Effector memory CD4-positive, alpha-beta T cell (primary cell): ENCODE data around the gene CD4.

Source experiments
- DNase-seq, 3 donors: peaks; one replicate each; pipeline ENCODE4 v3.0.0-alpha.2; 2020
- H3K27ac ChIP-seq: 2 replicates; pipeline ENCODE4 v1.7.0; 2013; ENCODE audit warnings: mild to moderate bottlenecking, low read length, moderate library complexity; ENCODE audit not compliant: insufficient read depth, poor library complexity, severe bottlenecking
- H3K27me3 ChIP-seq: replicated peaks from 2 replicates; pipeline ENCODE4 v1.7.0; 2013; ENCODE audit warnings: mild to moderate bottlenecking, low read length; ENCODE audit not compliant: insufficient read depth, control insufficient read depth, poor library complexity, severe bottlenecking
- H3K36me3 ChIP-seq: 2 replicates; pipeline ENCODE4 v1.7.0; 2013; ENCODE audit warnings: mild to moderate bottlenecking, low read length, moderate library complexity; ENCODE audit not compliant: control insufficient read depth, insufficient read depth
- H3K4me1 ChIP-seq: 2 replicates; pipeline ENCODE4 v1.7.0; 2013; ENCODE audit warnings: low read length, mild to moderate bottlenecking; ENCODE audit not compliant: control insufficient read depth, insufficient read depth, poor library complexity, severe bottlenecking
- H3K4me3 ChIP-seq: 2 replicates; pipeline ENCODE4 v1.7.0; 2013; ENCODE audit warnings: low read length, low read depth, mild to moderate bottlenecking; ENCODE audit not compliant: insufficient read depth, poor library complexity, severe bottlenecking
- H3K9me3 ChIP-seq: 2 replicates; pipeline ENCODE4 v1.7.0; 2013; ENCODE audit warnings: mild to moderate bottlenecking, low read length, moderate library complexity; ENCODE audit not compliant: control insufficient read depth

Gene CD4

DNA sequence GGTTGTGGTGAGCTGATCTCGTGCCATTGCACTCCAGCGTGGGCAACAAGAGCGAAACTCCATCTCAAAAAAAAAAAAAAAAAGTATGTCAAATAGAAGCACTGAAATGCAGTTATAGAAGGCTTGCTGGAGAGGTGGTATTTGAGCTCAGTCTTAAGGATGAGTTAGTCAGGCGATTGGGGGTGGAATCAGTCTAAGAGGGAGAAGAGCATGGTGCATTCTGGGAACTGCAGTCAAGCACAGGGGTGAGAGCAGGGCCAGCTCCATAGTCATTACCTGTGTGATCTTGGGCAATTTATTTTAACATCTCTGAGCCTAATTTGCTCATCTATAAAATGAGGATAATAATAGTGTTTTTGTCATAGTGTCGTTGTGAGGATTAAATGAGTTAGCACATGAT is 45.5 kb downstream of the CD4 start:
- Histone ChIP-seq H3K27ac (no peak overlapping the region), H3K4me1 (no peaks in the 10 kb centered on the region), H3K27me3 (no peaks in the 10 kb centered on the region), H3K9me3 (no peaks in the 10 kb centered on the region), H3K36me3 (no peaks in the 10 kb centered on the region), H3K4me3 (no peak overlapping the region)
- DNase-seq, result no peak

DNA sequence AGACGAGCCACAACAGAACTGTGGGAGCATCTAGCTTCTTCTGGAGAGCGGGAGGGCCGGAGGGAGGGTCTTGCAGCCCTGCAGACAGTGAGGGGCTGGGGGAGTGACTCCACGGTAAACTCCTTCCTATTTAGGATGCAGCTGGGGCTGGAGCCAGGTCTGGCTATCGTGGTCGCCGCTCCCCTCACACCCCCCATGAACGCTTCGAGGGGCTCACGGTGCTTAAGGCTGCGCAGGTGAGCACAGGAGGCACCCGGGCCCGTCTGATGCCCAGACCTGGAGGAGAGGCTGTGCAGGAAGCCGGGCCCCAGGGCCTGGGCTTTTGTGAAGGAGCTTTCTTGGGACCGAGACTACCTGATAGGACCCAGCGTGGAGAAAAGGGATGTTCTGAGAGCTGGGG is 47.5 kb downstream of the CD4 start:
- H3K4me3 ChIP-seq, result no peak overlapping the region
- H3K36me3 ChIP-seq, result no peaks in the 10 kb centered on the region
- H3K4me1 ChIP-seq, result no peaks in the 10 kb centered on the region
- H3K27ac ChIP-seq, result no peak overlapping the region
- DNase-seq, result no peak
- H3K9me3 ChIP-seq, result no peaks in the 10 kb centered on the region
- H3K27me3 ChIP-seq, result no peaks in the 10 kb centered on the region

DNA sequence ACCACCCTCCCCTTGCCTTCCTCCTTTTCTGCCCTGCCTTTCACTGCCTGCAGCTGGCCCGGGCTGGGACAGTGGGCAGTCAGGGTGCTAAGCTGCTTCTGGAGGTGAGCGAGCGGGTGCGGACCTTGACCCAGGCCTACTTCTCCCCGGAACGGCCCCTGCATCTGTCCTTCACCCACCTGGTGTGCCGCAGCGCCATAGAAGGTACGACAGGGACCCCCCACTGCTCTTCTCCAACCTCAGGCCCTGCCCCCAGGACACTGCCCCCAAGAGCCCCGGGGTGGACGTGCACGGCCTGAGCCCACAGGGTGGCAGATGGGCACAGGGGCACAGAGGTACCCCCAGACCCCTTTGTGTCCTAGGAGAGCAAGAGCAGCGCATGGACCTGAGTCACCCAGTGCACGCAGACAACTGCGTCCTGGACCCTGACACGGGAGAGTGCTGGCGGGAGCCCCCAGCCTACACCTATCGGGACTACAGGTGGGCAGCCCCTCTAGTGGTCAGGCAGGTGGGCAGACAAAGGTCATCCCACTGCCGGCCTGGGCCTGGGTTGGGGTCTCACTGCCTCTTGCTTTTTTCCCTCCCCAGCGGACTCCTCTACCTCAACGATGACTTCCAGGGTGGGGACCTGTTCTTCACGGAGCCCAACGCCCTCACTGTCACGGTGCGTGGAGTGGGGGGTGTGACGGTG is 48.2 kb downstream of the CD4 start:
- no peak for DNase-seq
- no peak overlapping the region for H3K4me3 ChIP-seq
- H3K27me3 ChIP-seq, result no peaks in the 10 kb centered on the region
- no peaks in the 10 kb centered on the region for H3K9me3 ChIP-seq
- no peak overlapping the region for H3K27ac ChIP-seq
- H3K36me3 ChIP-seq, result no peaks in the 10 kb centered on the region
- no peaks in the 10 kb centered on the region for H3K4me1 ChIP-seq

DNA sequence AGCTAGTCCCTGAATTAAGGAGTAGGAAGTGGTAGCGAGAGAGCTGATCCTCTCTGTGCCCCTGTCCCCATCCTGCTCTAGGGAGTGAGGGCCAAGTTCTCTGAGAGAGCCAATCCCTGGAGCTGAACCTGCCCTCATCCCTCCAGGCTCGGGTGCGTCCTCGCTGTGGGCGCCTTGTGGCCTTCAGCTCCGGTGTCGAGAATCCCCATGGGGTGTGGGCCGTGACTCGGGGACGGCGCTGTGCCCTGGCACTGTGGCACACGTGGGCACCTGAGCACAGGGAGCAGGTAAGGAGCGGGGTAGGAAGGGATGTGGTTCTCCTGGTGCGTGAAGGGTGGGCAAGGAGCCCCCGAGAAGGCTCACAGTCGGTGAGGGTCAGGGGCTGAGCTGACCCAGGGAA is 49.5 kb downstream of the CD4 start:
- Histone ChIP-seq H3K4me1 (no peaks in the 10 kb centered on the region), H3K4me3 (no peak overlapping the region), H3K27ac (no peak overlapping the region), H3K27me3 (no peaks in the 10 kb centered on the region), H3K36me3 (no peaks in the 10 kb centered on the region), H3K9me3 (no peaks in the 10 kb centered on the region)
- DNase-seq, result no peak

DNA sequence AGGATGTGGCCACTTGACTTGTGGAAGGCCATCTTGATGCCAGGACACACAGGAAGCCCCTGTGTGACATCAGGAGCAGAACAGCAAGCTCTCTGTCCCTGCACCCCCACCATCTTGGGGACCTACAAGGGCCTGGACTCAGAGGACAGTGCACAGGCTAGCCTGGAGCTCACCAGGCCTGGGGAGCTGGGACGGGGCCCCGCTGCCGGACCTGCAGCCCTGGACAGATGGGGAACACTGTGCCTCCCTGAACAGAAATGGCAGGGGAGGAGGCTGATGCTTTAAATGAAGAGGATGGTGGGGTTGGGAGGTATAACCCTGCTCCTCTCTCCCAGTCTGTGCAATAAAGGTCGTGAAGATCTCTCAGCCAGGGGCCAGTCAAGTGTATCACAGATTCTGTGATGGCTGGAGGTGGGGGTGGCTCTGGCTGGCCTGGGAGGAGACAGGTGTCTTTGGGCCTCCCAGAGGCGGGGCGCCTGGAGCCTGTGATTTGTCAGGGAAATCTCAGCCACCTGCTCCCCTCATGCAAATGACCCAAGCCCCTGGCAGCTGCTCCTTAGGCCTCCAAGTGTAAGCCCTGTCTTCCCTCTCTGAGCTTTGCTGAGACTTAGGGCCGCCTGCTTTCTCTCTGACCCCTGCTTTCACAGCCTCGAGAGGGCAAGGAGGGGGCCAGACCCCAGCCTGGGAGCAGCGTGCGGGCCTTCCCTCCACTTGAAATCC is 50.3 kb downstream of the CD4 start:
- no peak for DNase-seq
- no peaks in the 10 kb centered on the region for H3K27me3 ChIP-seq
- no peak overlapping the region for H3K4me3 ChIP-seq
- no peak overlapping the region for H3K27ac ChIP-seq
- no peaks in the 10 kb centered on the region for H3K4me1 ChIP-seq
- no peaks in the 10 kb centered on the region for H3K36me3 ChIP-seq
- H3K9me3 ChIP-seq, result no peaks in the 10 kb centered on the region

DNA sequence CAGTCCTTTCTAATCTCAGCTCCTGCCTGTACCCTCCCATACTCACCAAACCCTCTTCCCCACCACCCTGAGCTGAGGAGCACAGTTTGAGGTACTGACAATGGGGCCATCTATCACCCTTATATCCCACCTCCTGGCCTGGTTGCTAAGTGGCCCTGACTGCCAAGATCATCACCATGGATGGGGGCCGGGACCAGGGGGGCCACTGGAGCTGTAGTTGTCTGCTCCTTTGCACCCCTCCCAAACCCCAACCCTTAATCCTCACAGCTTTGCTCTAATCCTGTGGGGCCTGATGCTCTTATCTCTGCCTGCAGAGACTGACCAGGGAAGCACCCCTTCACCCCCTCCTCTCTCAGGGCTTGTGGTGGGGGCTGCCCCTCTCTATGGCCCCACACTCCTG is 51.0 kb downstream of the CD4 start:
- H3K4me1 ChIP-seq, result no peaks in the 10 kb centered on the region
- H3K4me3 ChIP-seq, result no peak overlapping the region
- no peaks in the 10 kb centered on the region for H3K27me3 ChIP-seq
- no peak for DNase-seq
- H3K27ac ChIP-seq, result no peak overlapping the region
- H3K36me3 ChIP-seq, result no peaks in the 10 kb centered on the region
- no peaks in the 10 kb centered on the region for H3K9me3 ChIP-seq

DNA sequence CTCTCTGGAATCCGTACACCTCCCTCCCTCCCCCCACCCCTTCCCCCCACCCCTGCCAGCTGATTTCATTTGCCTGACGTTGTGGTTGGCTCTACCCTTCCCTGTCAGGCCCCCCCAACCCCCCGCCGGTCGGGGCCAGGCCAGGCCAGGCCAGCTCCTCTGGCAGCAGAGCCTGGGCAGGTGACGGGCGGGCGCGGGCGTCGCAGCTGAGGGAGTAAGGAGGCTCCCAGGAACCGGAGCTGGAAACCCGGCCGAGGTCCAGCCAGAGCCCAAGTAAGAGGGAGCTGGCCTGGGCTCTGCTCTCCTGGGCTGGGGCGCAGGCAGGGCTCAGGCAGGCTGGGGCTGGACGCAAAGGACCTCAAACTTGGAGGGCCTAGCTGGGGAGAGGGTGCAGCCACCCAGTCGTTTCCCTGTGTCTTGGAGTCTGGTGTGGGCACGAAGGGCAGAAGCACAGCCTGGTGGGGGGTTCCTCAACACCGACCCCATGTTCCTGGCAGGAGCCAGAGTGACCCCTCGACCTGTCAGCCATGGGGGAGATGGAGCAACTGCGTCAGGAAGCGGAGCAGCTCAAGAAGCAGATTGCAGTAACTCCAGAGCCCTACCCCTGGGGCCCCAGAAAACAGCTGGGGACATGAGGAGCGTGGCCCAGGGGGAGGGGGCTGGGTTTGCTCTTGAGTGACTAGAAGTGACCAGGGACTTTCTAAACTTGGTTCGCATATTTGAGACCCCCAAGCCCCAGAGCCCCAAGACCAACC is 51.6 kb downstream of the CD4 start, which contains the start of gene GNB3:
GNB3 (plus strand) TSS at position 165 of the 755 bp plus-strand sequence; CDS start at position 528, 363 bp downstream.
- no peak within 1 kb of the TSS for H3K27ac ChIP-seq
- H3K4me3 ChIP-seq, result no peak within 1 kb of the TSS
- no peaks in the 10 kb centered on the region for H3K27me3 ChIP-seq
- H3K9me3 ChIP-seq, result no peaks in the 10 kb centered on the region
- H3K36me3 ChIP-seq, result no peaks in the 10 kb centered on the region
- H3K4me1 ChIP-seq, result no peaks in the 10 kb centered on the region
- no peak for DNase-seq

DNA sequence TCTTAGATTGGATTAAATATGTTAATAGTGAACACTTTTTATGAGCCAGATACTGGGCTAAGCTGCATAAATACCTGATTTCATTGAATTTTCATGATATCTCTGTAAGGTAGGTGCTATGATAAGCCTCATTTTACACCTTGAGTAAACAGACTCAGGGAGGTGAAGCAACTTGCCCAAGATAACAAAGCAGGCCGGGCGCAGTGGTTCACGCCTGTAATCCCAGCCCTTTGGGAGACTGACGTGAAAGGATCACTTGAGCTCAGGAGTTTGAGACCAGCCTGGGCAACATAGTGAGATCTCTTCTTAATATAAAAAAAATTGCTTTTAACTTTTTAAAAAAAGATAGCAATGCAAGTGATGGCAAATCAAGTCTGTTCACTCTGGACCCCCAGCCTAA is 52.7 kb downstream of the CD4 start:
- Histone ChIP-seq H3K4me1 (no peaks in the 10 kb centered on the region), H3K9me3 (no peaks in the 10 kb centered on the region), H3K36me3 (no peaks in the 10 kb centered on the region)

DNA sequence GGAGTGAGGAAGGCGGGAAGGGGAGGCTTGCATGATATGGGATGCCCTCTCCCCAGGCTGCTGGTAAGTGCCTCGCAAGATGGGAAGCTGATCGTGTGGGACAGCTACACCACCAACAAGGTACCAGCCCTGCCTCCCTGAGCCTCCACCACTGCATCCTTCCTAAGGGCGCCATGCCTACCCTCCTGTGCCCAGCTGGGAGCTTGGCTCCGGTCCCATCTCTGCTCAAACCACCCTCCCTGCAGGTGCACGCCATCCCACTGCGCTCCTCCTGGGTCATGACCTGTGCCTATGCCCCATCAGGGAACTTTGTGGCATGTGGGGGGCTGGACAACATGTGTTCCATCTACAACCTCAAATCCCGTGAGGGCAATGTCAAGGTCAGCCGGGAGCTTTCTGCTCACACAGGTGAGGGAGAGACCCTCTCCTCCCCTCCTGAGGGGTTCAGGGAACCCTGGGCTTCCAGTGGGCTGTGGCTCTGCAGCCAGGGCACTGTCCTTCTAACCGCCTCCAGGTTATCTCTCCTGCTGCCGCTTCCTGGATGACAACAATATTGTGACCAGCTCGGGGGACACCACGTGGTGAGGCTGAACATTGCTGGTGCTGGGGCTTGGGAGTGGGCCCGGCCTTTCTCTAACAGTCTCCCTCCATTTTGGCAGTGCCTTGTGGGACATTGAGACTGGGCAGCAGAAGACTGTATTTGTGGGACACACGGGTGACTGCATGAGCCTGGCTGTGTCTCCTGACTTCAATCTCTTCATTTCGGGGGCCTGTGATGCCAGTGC is 54.0 kb downstream of the CD4 start:
- Histone ChIP-seq H3K27ac (no peak overlapping the region), H3K4me3 (no peak overlapping the region), H3K9me3 (no peaks in the 10 kb centered on the region), H3K27me3 (no peaks in the 10 kb centered on the region), H3K36me3 (no peaks in the 10 kb centered on the region), H3K4me1 (no peaks in the 10 kb centered on the region)
- DNase-seq, result no peak

More for the DNA sequence above, 52.7 kb downstream of the CD4 start:
- H3K4me3 ChIP-seq, result no peak overlapping the region
- no peak overlapping the region for H3K27ac ChIP-seq
- no peak for DNase-seq
- no peaks in the 10 kb centered on the region for H3K27me3 ChIP-seq
